GM12892 (cell line): ENCODE data around the gene CCDC167.

Source experiments
- POLR2A ChIP-seq: IDR thresholded peaks from 2 replicates; pipeline ENCODE4 v1.6.1; 2011; ENCODE audit warnings: low read depth, low read length, control low read depth
- TAF1 ChIP-seq: IDR thresholded peaks from 2 replicates; pipeline ENCODE4 v1.6.1; 2011; ENCODE audit warnings: low read depth, mild to moderate bottlenecking, control low read depth, low read length, borderline replicate concordance

GRCh38 chr6:37449984-37450383 lies 49.7 kb downstream of the CCDC167 start:
- TF ChIP-seq POLR2A (no peak), TAF1 (no peak)
